NCI-H2081 treated with DMSO at 0.1 percent for 48 hours (cell line): ENCODE results near the gene OR51I2.

ENCODE experiments used
- DNase-seq: peaks from one replicate; lab custom pipeline; 2025; lab: John Stamatoyannopoulos, UW

OR51I2 gene

GRCh38 chr11:5449023-5449422 is at the start of gene OR51I2:
Gene OR51I2, plus strand, starts transcription at chr11:5449323. Its CDS starts 4,166 bp downstream, at chr11:5453489.
- no peak for DNase-seq

GRCh38 chr11:5405173-5405572 is 44.0 kb upstream of the OR51I2 start:
- DNase-seq, result no peak

- DNase-seq, result no peak
These were observed 28.1 kb upstream of the OR51I2 start for GRCh38 chr11:5420993-5421392.

- no peak for DNase-seq
These were observed 27.3 kb upstream of the OR51I2 start, which contains the start of gene OR51Q1 for GRCh38 chr11:5421811-5422210. Gene OR51Q1, plus strand, starts transcription at chr11:5422111. Its CDS starts 90 bp downstream, at chr11:5422201.

GRCh38 chr11:5423131-5423530 is 26.0 kb upstream of the OR51I2 start:
- DNase-seq, result no peak

- DNase-seq, result no peak
These were observed 7.7 kb upstream of the OR51I2 start, which contains the start of gene OR51I1 for GRCh38 chr11:5441414-5441813. Gene OR51I1, minus strand, starts transcription at chr11:5441514. Its CDS starts 0 bp downstream, at chr11:5441514.

GRCh38 chr11:5443835-5444393 is 5.2 kb upstream of the OR51I2 start:
- no peak for DNase-seq

- no peak for DNase-seq
These were observed 309 bp downstream of the OR51I2 start for GRCh38 chr11:5449432-5449831.

GRCh38 chr11:5460983-5461621 is 12.0 kb downstream of the OR51I2 start:
- no peak for DNase-seq

GRCh38 chr11:5467527-5467926 is 18.4 kb downstream of the OR51I2 start:
- DNase-seq, result no peak

- DNase-seq, result no peak
These were observed 24.8 kb downstream of the OR51I2 start for GRCh38 chr11:5473921-5474320.

- no peak for DNase-seq
These were observed 27.2 kb downstream of the OR51I2 start for GRCh38 chr11:5476186-5476819.

GRCh38 chr11:5486003-5486402 is 36.9 kb downstream of the OR51I2 start:
- DNase-seq, result no peak

- no peak for DNase-seq
These were observed 37.3 kb downstream of the OR51I2 start for GRCh38 chr11:5486421-5486820.

- no peak for DNase-seq
These were observed 39.3 kb downstream of the OR51I2 start, which contains the start of gene OR52D1 for GRCh38 chr11:5488385-5488784. Gene OR52D1, plus strand, starts transcription at chr11:5488685. Its CDS starts 22 bp downstream, at chr11:5488707.

GRCh38 chr11:5488798-5489399 is 39.8 kb downstream of the OR51I2 start:
- no peak for DNase-seq

GRCh38 chr11:5489576-5490357 is 40.6 kb downstream of the OR51I2 start:
- DNase-seq, result no peak

GRCh38 chr11:5499671-5500070 is 50.5 kb downstream of the OR51I2 start:
- no peak for DNase-seq

- DNase-seq, result no peak
These were observed 51.3 kb downstream of the OR51I2 start for GRCh38 chr11:5500393-5500801.

GRCh38 chr11:5504403-5504921 is 55.3 kb downstream of the OR51I2 start:
- DNase-seq, result no peak

GRCh38 chr11:5505363-5506048 is 56.4 kb downstream of the OR51I2 start:
- DNase-seq, result no peak
